HG03571 (cell line): ENCODE results near the gene SHISA4.
"Not testable (repeated sequence)": the region's sequence is repeated elsewhere in the genome, so short reads cannot be mapped to it uniquely, and the experiment has no call there.

Experiments
- ATAC-seq: cut with Tn5 transposase; IDR thresholded peaks from one replicate; pipeline ENCODE4 v1.9.1; 2021; ENCODE audit not compliant: unreplicated experiment

The SHISA4 gene

DNA sequence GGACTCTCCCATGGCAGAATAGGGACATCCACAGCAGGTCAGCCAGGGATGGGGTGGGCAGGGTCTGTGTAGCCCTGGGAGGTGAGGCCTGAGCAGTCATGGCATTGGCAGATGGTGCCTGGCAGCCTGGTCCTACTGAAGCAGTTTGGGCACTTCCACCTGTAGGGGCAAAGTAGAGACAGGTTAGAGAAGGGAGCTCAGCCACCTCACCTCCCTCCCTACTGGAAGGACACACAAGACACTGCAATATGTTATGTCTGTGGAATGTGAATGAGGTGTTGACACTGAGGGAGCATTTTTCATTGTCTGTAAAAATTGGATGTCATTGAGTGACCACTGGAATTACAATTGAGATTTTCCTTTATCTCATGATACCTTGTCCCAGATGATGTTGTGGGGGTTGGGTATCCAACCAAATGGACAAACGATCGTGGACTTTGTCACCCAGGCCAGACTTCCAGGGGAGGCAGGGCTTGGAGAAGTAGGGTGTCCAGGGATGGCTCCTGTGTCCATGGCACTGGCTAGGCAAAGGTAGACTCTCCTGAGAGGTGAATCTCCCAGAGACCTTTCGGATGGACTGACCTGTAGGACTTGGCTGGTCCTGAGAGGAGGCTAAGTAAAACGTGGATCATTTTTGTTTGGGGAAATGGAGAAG lies 9.7 kb downstream of the SHISA4 start:
- no peak for ATAC-seq

DNA sequence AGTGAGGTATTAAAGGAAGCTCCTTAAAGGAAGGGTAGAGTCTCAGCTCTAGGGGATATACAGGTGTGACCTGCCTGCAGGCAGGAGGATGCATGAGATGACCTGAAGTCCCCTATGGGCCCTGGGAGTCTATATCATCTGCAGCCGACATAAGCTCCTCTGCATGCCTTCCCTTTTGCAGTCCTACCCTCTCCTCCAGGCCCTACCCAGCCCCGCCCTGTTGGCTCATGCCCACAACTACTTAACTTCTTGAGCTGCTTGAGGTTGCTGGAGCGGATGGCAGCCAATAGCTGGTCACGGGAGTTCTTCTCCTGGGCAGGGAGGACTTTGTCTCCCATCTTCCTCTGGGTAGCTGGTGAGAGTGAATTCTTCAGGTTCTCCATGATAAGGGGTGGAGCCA lies 10.3 kb downstream of the SHISA4 start:
- no peak for ATAC-seq

DNA sequence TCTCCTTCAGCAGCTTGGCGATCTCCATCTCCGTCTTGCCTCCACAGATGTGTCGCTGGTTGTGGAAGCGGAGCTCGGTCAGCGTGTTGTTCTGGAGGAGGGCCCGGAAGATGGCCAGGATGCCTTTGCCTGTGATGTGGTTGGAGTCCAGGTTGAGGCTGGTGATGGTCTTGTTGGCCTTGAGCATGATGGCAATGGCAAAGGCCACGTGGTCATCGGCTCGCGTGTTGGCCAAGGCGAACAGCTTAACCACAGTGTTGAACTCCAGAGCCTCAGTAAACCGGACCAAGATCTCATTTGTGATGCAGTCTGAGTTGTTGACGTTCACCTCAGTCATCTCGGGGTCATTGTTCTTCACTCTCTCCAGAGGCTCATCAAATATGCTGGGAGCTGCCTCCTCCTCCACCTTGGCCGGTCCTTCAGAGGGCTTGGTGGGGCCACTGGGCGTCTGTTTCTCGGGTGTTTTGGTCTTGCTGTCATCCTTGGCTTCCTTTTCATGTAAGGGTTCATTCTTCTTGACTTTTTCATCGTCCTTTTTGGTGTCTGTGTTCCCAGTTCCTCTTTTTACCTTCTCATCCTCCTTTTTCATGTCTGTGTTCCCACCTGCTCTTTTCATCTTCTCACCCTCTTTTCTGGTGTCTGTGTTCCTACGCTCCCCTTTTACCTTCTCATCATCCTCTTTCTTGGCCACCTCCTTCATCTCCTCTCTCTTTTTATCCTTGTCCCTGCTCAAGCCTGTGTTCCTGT lies 11.2 kb downstream of the SHISA4 start:
- no peak for ATAC-seq

DNA sequence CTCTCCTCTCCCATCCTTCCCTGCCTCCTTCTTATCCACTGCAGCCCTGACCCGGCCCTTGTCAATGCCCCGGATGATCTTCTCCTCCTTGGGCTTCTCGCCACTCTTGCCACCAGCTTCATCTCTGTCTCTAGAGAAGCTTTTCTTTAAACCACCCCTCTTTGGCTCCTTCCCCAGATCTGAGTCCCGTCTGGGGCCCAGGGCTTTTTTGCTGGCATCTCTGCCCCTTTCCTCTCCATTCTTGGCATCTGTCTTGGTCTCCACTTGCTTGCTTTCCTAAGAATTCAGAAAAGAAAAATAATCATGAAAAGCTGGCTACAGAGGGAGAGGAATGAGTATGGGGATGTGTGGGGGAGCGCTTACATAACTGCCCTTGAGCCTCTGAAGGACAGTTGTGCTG lies 11.8 kb downstream of the SHISA4 start:
- no peak for ATAC-seq

DNA sequence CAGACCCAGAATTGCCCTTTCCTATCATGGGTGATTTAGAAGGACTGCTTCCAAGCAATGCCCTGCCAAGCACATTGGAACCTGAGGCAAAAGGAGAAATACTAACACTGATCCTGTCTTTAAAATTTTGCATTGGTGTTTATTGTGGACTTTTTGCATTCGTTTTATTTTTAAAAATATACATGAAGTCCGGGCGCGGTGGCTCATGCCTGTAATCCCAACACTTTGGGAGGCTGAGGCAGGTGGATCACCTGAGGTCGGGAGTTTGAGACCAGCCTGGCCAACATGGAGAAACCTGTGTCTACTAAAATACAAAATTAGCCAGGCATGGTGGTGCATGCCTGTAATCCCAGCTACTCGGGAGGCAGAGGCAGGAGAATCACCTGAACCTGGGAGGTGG lies 12.3 kb downstream of the SHISA4 start:
- ATAC-seq: not testable (repeated sequence)

DNA sequence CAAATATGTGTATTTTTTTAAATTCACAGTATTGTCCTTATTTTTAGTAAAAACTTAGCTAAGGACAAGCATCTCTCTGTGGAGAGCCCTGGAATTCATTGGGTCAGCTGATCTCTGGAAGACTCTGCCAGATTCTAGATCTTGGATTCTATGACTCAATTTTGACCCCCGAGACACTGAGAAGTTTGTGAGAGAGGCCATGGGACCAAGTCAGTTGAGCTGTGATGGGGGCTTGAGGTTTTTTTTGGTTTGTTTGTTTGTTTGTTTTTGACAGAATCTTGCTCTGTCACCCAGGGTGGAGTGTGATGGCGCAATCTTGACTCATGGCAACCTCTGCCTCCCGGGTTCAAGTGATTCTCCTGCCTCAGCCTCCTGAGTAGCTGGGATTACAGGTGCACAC lies 13.5 kb downstream of the SHISA4 start:
- ATAC-seq: no peak

DNA sequence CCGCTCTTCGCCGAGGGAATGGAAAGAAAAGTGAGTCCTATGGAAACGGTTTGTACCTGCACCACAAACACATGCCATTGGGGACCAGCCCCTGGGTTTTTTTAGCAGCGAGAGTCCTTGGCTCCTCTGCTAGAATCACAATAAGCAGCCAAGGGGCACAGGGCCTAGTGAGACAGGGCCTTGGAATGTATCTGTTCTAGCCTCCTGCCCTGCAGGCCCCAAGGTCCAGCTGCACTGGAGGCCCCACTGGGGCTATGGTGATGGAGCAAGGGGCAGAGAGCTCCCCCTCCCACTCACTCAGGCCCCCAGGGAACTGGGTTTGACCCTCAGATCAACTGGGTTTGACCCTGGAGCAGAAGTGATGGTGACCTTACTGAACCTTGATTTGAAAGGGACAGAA lies 14.4 kb downstream of the SHISA4 start:
- no peak for ATAC-seq

DNA sequence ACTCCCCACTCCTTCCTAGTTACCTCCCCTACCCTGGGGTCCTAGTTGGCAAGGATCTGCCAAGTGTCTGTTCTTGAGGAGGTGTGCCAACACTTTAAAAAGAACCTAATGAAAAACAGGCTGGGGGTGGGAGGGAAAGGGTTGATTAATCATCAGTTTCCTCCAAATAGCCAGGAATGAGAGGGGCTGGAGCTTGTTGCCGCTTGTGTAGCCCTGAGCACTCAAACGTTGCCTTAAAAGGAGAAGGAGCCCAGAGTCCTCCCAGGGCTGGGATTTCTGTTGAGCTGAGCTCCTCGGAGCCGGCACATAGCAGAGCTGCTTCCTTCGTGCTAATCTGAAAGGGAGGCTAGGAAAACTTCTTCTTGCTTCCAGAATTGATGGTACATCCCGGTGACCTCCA lies 15.9 kb downstream of the SHISA4 start:
- ATAC-seq: no peak

DNA sequence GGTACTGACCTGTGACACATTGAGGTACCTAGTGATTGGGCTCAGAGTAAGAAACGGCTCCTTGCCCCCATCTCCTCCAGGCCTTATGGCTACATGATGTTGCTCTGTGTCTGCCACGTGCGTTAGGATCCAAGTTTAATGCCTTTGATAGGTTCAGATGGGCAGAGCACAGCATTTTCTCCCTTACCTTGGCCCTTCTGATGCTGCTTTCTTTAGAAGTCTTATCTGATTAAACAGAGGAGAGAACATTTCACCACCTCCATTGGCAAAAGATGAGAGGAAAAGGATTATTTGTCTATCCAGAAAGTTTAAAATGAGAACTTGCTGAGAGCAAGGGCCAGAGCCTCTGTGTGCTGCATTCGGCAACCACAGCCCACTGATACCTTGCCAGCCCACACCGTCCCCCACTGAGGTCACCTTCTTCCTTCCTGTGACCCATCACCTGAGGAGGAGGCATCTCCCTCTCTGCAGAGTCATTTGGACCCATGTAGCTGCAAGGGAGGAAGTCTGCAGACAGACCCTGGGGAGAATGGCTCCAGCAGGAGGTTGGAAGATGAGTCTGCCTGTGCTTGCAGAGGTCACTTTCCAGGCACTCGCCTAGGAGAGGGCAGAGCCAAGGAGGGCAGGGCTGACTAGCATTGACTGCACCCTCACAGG lies 16.7 kb downstream of the SHISA4 start:
- no peak for ATAC-seq

DNA sequence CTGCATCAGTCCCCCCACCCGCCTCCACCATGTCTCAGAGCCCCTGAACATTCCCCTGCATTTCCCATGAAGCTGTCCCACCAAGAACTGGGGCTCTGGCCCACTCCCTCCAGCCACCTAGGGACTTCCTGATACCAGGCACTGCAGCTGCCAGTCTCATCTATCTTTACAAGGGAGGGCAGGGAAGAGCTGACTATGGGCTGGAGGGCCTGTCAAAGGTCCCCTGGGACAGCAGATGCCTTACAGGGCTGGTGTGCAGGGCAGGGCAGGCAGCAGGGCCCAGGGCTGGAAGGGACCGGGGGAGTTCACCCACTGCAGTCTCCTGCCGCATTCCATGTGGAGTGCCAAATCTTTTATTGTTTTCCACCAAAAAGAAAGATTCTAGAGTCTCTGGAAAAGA lies 17.6 kb downstream of the SHISA4 start:
- no peak for ATAC-seq

DNA sequence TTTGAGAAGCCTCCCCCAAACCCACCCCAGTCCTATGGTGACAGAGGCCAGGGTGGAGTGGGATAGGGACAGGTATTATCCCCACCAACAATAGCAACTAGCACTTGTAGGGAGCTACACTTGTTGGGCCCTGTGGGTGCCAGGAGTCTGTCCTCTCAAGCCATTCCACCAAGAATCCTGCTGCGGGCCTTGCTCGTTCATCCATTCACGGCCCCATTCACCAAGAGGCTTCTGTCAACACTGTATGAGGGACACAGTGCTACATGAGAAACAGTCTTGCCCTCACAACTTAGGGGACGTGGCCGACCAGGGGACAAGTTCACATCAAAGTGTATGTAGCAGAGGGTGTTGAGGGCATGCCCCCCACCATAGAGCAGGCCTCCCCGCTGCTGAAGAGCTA lies 18.9 kb downstream of the SHISA4 start:
- no peak for ATAC-seq

DNA sequence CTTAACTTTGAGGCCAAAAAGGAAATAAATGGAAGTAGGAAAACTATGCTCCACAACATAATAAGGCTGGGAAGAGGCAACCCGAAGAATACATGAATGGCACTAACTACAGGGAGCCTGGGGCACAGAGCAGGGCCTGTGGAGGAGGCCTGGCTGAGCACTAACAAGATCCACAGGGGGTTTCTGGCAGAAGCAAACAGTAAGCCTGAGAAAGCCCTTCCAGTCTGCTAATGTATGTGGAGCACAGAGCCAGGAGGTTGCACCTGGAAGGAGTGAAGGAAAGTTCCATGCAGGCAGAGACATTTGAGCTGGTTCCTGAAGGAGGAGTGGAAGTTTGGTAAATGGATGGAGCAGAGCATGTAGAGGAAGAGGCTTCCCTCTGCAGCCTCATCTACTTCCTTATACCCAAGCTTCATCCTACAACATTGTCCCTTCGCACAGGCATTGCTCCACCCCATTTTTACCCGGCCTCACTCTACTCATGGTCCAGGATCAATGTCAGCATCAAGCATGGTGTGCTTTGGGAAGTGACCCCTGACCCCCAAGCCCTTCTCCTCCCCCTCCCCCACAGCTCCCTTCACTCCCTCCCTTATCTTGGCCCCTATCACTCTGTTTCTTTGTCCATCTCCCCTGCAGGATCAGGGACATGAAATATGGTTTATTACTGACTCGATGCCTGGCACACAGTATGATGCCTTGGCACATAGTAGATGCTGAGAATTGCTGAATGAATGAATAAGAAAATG lies 23.3 kb downstream of the SHISA4 start:
- no peak for ATAC-seq

DNA sequence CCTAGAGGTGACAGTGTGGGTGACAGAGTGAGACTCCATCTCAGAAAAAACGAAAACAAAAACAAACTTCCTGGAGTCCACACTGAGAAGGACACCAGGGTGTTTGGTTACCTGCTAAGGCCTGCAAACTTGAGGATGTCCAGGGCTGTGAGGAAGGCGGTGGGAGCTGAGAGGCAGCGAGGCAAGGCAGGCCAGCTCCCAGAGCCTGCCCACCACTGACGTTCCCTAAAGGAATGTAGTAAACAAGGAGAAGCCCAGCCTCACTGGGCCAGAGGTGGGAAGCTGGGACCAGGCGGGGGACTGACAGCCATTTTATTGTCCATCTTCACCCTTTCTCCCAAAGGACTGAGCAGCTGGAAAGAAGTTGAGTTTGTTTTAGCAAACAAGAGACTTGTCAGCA lies 24.1 kb downstream of the SHISA4 start:
- ATAC-seq: no peak

DNA sequence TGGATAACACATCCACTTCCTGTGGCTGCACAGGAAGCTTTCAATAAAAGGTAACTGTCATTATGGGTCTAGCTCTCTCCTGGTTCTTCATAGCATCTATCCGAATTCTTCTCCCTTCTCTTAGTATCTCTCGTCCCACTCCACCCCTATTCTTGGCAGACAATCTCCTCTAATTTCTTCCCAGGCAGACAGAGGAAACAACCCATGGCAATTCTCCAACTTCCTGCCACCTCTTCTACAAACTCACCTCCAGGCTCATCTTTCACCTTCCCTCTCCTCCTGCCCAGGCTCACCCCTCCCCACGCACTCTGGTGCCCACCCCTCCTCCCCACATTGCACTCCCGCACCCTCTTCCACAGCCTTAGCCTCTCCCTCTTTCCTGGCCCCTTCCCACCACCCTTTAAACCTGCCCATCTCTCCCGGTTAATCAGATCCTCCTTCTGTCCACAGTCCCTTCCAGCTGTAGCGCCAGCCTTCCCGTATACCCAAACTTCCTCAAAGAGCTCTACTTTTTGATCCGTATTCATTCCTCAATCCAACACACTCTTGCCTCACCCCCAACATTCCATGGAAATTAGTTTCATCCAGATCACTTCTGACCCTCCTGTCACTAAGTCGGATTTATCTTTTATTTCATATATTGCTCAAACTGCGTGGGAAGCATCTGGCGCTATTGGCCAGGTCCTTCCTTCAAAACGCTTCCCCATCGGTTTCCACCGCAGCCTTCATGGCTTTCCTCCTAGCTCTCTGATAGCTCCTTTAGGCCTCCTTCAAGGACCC lies 25.9 kb downstream of the SHISA4 start:
- ATAC-seq: no peak

DNA sequence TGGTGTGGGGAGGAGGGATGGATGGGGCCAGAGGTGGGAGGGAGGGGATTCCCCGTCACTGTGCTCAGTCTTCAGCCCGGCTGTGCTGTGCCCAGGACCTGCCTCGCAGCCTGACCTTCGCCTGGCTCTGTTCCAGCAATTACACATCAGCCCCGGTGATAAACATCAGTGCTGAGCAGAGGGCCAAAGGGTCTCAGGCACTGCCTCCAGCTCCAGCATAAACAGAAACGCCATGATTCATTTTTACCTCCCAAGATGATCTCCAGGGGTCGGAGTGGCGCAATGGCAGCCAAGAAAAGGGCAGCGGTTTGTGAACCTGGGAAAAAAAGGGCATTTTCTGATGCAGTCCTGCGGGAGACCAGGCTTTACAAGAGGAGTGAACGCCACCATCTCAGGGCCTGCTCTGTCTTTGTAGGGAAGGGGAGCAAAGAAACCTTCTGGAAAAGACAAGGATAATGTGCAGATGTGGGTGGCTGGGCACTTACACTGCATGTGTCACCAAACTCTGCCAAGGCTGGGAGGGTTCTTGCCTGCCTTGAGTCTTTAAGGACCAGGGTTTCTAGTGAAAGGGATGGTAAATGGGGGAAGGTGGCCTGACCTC lies 28.1 kb downstream of the SHISA4 start:
- no peak for ATAC-seq

DNA sequence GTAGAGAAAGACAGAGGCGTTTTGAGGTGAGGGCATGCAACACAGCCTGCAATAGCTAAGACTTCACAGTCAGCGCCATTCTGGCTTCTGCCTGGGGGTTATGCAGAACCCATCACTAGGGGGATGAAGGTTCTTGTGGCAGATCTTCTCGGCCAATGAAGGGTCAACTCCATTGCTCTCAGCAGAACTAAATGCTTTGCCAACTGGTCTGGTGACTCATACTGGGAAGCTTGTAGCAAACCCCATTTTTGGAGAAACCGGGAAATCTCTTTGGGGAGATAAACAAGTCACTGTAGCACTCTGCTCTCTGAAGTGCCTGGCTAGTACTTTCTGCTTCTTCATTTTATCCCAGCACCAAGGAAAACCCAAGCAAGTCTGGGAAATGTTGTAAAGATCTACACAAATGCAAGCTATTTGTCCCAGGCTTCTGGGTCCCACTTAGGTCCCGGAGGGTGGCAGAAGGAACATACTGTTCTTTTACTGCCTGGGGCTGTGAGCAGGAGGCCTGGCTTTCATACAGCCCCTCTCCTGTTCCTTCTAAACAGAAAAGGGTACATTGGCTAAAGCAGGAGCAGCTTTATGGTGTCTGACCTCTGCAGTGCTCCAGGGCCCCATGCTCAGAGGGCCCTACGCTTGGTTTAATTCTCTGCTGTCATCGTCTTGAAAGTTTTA lies 28.8 kb downstream of the SHISA4 start:
- ATAC-seq: no peak

DNA sequence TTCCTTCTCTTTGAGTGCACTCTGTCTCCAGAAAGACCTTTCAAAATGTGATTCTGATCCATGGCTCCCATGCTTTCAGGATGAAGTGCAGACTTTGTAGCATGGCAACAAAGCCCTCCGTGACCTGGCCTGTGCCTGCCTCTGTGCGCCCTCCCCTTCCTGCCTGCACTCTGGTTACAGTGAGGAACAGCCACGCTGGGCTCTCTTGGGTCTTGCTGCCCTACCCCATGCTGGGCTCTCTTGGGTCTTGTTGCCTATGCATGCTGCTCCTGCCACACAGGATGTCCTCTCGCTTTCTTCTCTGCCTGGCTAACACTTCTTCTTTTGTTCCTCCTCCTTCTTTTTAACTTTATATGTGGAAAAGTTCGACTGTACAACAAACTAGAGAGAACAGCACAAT lies 29.6 kb downstream of the SHISA4 start:
- no peak for ATAC-seq

DNA sequence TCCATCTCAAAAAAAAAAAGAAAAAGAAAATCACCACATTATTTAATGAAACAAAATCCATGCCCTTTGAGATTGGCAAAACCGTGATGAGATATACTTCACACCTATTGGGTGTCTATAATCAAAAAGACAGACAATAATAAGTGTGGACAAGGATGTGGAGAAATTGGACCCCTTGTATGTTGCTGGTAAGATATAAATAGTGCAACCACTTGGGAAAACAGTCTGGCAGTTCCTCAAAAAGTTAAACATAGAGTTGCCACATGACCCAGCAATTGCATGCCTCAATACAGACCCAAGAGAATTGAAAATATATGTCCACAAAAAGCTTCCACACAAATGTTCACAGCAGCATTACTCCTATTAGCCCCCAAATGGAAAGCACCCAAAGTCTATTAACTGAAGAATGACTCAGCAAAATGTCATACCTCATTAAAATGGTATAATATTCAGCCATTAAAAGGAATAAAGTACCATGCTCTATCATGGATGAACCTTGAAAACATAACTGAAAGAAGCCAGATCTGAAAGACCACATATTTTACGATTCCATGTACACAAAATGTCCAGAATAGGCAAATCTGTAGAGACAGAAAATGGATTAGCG lies 33.4 kb downstream of the SHISA4 start:
- ATAC-seq: no peak

DNA sequence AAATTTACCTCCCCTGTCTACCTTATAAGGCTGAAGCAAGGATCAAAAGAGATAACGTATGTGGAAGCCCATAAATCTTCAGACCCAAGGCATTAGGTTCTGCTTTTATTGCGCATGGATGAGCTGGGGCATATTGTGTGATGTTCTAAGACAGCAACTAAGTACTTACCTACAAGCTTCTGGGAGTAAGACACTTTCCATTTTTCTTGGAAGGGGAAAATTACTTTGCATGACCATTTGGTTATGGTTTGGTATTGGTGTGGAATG lies 36.5 kb downstream of the SHISA4 start:
- no peak for ATAC-seq
